Left lung (tissue), 8 donors: Measurements from ENCODE around the gene ZC3HAV1. TPM values are rescaled to one million over a fixed set of nuclear protein-coding genes. Genes with fewer than 3 reads are reported as not detected.

Experiments
- polyA plus RNA-seq, 6 donors: library from polyadenylated mRNA; unstranded; fragments of 120-200 nt; gene quantifications; one replicate each; pipeline ENCODE4 v1.2.1, GENCODE V29; 2013; ENCODE audit not compliant: insufficient read length in 6 of 6
- total RNA-seq, 2 donors: library from RNA; stranded (reverse); fragmentation: NEBNext Ultra II Directional; extraction: Animal tissue kit (Norgen Biotek cat#: 25700); gene quantifications; one replicate each; pipeline ENCODE4 v1.2.1, GENCODE V29; 2021
- donor health status: DM: no; HTN: yes; CAD: no.
- donor health status: DM: no; HTN: no; CAD: no.

Gene ZC3HAV1
- total and polyA plus RNA-seq, 8 donors = 16.0 to 45.5 (median 22.4) TPM

Other genes with a start within 250 kb of the ZC3HAV1 start
- 1 to 10 TPM; 4.1 to 4.8 TPM for gene KIAA1549, start 128.3 kb downstream of the ZC3HAV1 start, total RNA-seq
- 10 to 100 TPM; 13.9 to 16.9 (median 15.6) TPM for gene KIAA1549, start 128.3 kb downstream of the ZC3HAV1 start, polyA plus RNA-seq
- 10 to 100 TPM in 1 of 2 donors, 1 to 10 TPM in 1; 8.4 to 12.4 TPM for gene ZC3HAV1L, start 73.7 kb downstream of the ZC3HAV1 start, total RNA-seq
- 10 to 100 TPM; 23.1 to 27.9 (median 24.5) TPM for gene ZC3HAV1L, start 73.7 kb downstream of the ZC3HAV1 start, polyA plus RNA-seq
- gene UBN2, start 121.5 kb upstream of the ZC3HAV1 start, total RNA-seq = 10 to 100 TPM; 16.9 to 19.1 TPM
- 10 to 100 TPM; 20.0 to 27.1 (median 24.1) TPM for gene UBN2, start 121.5 kb upstream of the ZC3HAV1 start, polyA plus RNA-seq
- 10 to 100 TPM; 11.1 to 15.7 TPM for gene FMC1, start 231.6 kb upstream of the ZC3HAV1 start, total RNA-seq
- 10 to 100 TPM; 12.8 to 17.2 (median 15.5) TPM for gene FMC1, start 231.6 kb upstream of the ZC3HAV1 start, polyA plus RNA-seq